Heart left ventricle (tissue), 16 donors: ENCODE data around the gene IQCC. TPM values are rescaled to one million over a fixed set of nuclear protein-coding genes. Genes with fewer than 3 reads are reported as not detected.
A peak's percentile ranks its signal among the peaks of the same experiment; 100 is the strongest.

Experiments used
- ATAC-seq, 4 donors: fragments of 200-7000 bp; cut with Tn5 transposase; one replicate each; pipeline ENCODE4 v1.9.1; 2020 to 2022; ENCODE audit warnings: moderate library complexity in 4 of 4, mild to moderate bottlenecking in 3 of 4, moderate number of reproducible peaks in 1 of 4
- DNase-seq, 5 donors: peaks; one replicate each; pipeline ENCODE4 v3.0.0-alpha.2; 2020
- H3K27ac ChIP-seq, 12 donors: fragments of 200-600 bp; sonication (generic) in 4 of 12; one replicate each; pipeline versions ENCODE4 v1.5.0 to v1.8.0; 2016 to 2022; ENCODE audit warnings: mild to moderate bottlenecking in 2 of 12
- H3K27me3 ChIP-seq, 9 donors: fragments of 200-600 bp; sonication (generic) in 2 of 9; one replicate each; pipeline versions ENCODE4 v1.5.1 to v1.8.0; 2016 to 2022; ENCODE audit warnings: mild to moderate bottlenecking in 3 of 9
- H3K36me3 ChIP-seq, 9 donors: fragments of 200-600 bp; sonication (generic) in 2 of 9; one replicate each; pipeline versions ENCODE4 v1.5.0 to v1.8.0; 2018 to 2022; ENCODE audit warnings: mild to moderate bottlenecking in 2 of 9
- H3K4me1 ChIP-seq, 12 donors: fragments of 200-600 bp; sonication (generic) in 4 of 12; one replicate each; pipeline versions ENCODE4 v1.5.0 to v1.8.0; 2016 to 2022; ENCODE audit warnings: mild to moderate bottlenecking in 3 of 12
- H3K4me3 ChIP-seq, 12 donors: fragments of 200-600 bp; sonication (generic) in 4 of 12; one replicate each; pipeline versions ENCODE4 v1.5.0 to v1.8.0; 2017 to 2022; ENCODE audit warnings: mild to moderate bottlenecking in 9 of 12, moderate library complexity in 4 of 12
- H3K9me3 ChIP-seq, 12 donors: fragments of 200-600 bp; sonication (generic) in 4 of 12; one replicate each; pipeline versions ENCODE4 v1.5.0 to v1.8.0; 2016 to 2022; ENCODE audit warnings: mild to moderate bottlenecking in 1 of 12
- CTCF ChIP-seq, 12 donors: fragments of 200-600 bp; sonication (generic) in 4 of 12; IDR thresholded peaks; one replicate each; pipeline versions ENCODE4 v1.5.0 to v1.8.0; 2018 to 2022; ENCODE audit warnings: antibody characterized with exemption in 12 of 12, mild to moderate bottlenecking in 5 of 12
- POLR2A ChIP-seq, 2 donors: fragments of 450-650 bp; IDR thresholded peaks; one replicate each; pipeline ENCODE4 v1.6.1; 2017; ENCODE audit warnings: antibody characterized with exemption in 2 of 2, mild to moderate bottlenecking in 2 of 2, moderate library complexity in 2 of 2
- WGBS, 4 donors: extraction: QIAGEN DNeasy Blood & Tissue Kit in 2 of 4; methylation state at CpG; one replicate each; pipeline versions ENCODE4 v1.1.5 to v1.1.7; 2013 to 2018; 5-methylcytosine and 5-hydroxymethylcytosine counted together
- intact Hi-C, 10 donors: fragments of 100-400 bp; cut with DNase I; formaldehyde crosslinking; loops; one replicate each; pipeline versions ENCODE4 v1.11.1 to v1.14.2; 2022
- polyA plus RNA-seq, 2 donors: library from polyadenylated mRNA; stranded (reverse); fragments of 200-250 nt; gene quantifications; one replicate each; pipeline ENCODE4 v1.2.3, GENCODE V29; 2013
- total RNA-seq, 9 donors: library from RNA; depleted of rRNA in 2 of 9; stranded (reverse); fragments of >200 nt in 2 of 9; fragmentation: NEBNext Ultra II Directional in 3 of 9; extraction: Animal tissue kit (Norgen Biotek cat#: 25700) in 3 of 9; gene quantifications; one replicate each; pipeline versions ENCODE4 v1.1.0 to v1.2.4, GENCODE V29; 2016 to 2023
- donor health status: ischemic (EF 13 %, LVEDD 7.1; RV severe dilation, severe dysfunction).
- donor health status: healthy with polysubstance abuse.
- donor health status: DM: no; HTN: yes; CAD: no.
- donor health status: DM: no; HTN: no; CAD: no.
- donor health status: ischemic (EF 25% LVEDD 6.9; RV normal size, moderate dysfunction).
- donor health status: ischemic (EF 25% LVEDD 5.7; RV mildly dilated, moderate dysfunction).
- donor health status: healthy.
- donor health status: DM: yes; HTN: yes; CAD: no.
- donor health status: ischemic (EF 35%, LVEDD 5.7; RV mildly dilated, moderate dysfunction).
- donor health status: nonischemic (EF 11% LVEDD 7.7; RV severe dilation, severe dysfunction).
- donor health status: DM: yes; HTN: yes; CAD: no.
- donor health status: PGD.
- donor health status: ischemic (EF 29% LVEDD 5.4; RV normal size, mild dysfunction).
- donor health status: nonischemic (EF 23%, LVEDD 6.1; RV moderate dilation, normal function).

IQCC gene
- total and polyA plus RNA-seq, 11 donors, result 0.56 to 1.9 (median 0.75) TPM

- peaks cover 0 to 99% (median 95%) of the 10 kb centered on the region in 9 donors for H3K36me3 ChIP-seq
- WGBS, 4 donors, result 83 to 92% (median 87%) methylated on average over 2 of the region's 2 CpGs
- H3K4me1 ChIP-seq, result peaks cover 2 to 47% (median 26%) of the 10 kb centered on the region in 12 donors
- H3K27ac ChIP-seq, result no peak overlapping the region
- no peak overlapping the region for H3K4me3 ChIP-seq
- no peak for ATAC-seq
- H3K9me3 ChIP-seq, result no peaks in the 10 kb centered on the region
- intact Hi-C loops, result no loop called here
- H3K27me3 ChIP-seq, result no peaks in the 10 kb centered on the region
- DNase-seq, result no peak
- TF ChIP-seq POLR2A (IDR thresholded peaks at IDR 0.05), result no peak
These were observed 19.0 kb upstream of the IQCC start for GRCh38 chr1:32186491-32186890.

- no peak for TF ChIP-seq POLR2A (IDR thresholded peaks at IDR 0.05)
- TF ChIP-seq CTCF (IDR thresholded peaks at IDR 0.05), result no peak
- Histone ChIP-seq H3K4me3 (no peak overlapping the region), H3K9me3 (no peaks in the 10 kb centered on the region), H3K36me3 (peaks cover 0 to 99% (median 95%) of the 10 kb centered on the region in 9 donors), H3K27ac (no peak overlapping the region), H3K4me1 (peaks cover 0 to 33% (median 13%) of the 10 kb centered on the region in 12 donors), H3K27me3 (no peaks in the 10 kb centered on the region)
- peak in 1 of 4 donors; percentile 20 for ATAC-seq
- intact Hi-C loops, result no loop called here
- no peak for DNase-seq
- WGBS, 4 donors, result 95 to 100% (median 97%) methylated on average over 9 of the region's 9 CpGs
These were observed 17.6 kb upstream of the IQCC start for GRCh38 chr1:32187850-32188249.

- 78 to 95% (median 89%) methylated on average over 8 of the region's 8 CpGs for WGBS, 4 donors
- no peak overlapping the region for H3K27ac ChIP-seq
- DNase-seq (no peak), ATAC-seq (no peak)
- peaks cover 2 to 100% (median 99%) of the 10 kb centered on the region in 9 donors for H3K36me3 ChIP-seq
- no peaks in the 10 kb centered on the region for H3K9me3 ChIP-seq
- H3K27me3 ChIP-seq, result no peaks in the 10 kb centered on the region
- peaks cover 0 to 17% (median 0%) of the 10 kb centered on the region in 12 donors for H3K4me1 ChIP-seq
- intact Hi-C loops, result no loop called here
- TF ChIP-seq POLR2A (IDR thresholded peaks at IDR 0.05) (no peak), CTCF (IDR thresholded peaks at IDR 0.05) (no peak)
- no peak overlapping the region for H3K4me3 ChIP-seq
These were observed 13.1 kb upstream of the IQCC start for GRCh38 chr1:32192220-32192948.

- 84 to 95% (median 91%) methylated on average over 4 to 6 of the region's 6 CpGs for WGBS, 4 donors
These were observed 10.5 kb upstream of the IQCC start for GRCh38 chr1:32194984-32195383.

More at GRCh38 chr1:32194984-32195383, 10.5 kb upstream of the IQCC start:
- Histone ChIP-seq H3K9me3 (no peaks in the 10 kb centered on the region), H3K36me3 (peaks cover 2 to 86% (median 81%) of the 10 kb centered on the region in 9 donors), H3K4me1 (peaks cover 0 to 32% (median 12%) of the 10 kb centered on the region in 12 donors), H3K27ac (no peak overlapping the region), H3K27me3 (no peaks in the 10 kb centered on the region), H3K4me3 (no peak overlapping the region)
- ATAC-seq (no peak), DNase-seq (no peak)
- intact Hi-C loops, result no loop called here
- no peak for TF ChIP-seq POLR2A (IDR thresholded peaks at IDR 0.05)
- no peak for TF ChIP-seq CTCF (IDR thresholded peaks at IDR 0.05)
